Adipocyte (in vitro differentiated cells): ENCODE measurements around the gene METTL6.

ENCODE experiments used
- DNase-seq: peaks from one replicate; pipeline ENCODE4 v3.0.0-alpha.2; 2015; ENCODE audit warnings: low read depth
- H3K27me3 ChIP-seq: replicated peaks from 2 replicates; pipeline ENCODE4 v1.7.0; 2013; ENCODE audit warnings: mild to moderate bottlenecking, low read length, moderate library complexity; ENCODE audit not compliant: control insufficient read depth, insufficient read depth
- H3K36me3 ChIP-seq: 2 replicates; pipeline ENCODE4 v1.7.0; 2013; ENCODE audit warnings: low read length, mild to moderate bottlenecking, moderate library complexity; ENCODE audit not compliant: control insufficient read depth, insufficient read depth, severe bottlenecking
- H3K4me1 ChIP-seq: 2 replicates; pipeline ENCODE4 v1.7.0; 2013; ENCODE audit warnings: mild to moderate bottlenecking, low read length, moderate library complexity; ENCODE audit not compliant: control insufficient read depth, insufficient read depth
- H3K4me3 ChIP-seq: 2 replicates; pipeline ENCODE4 v1.7.0; 2013; ENCODE audit warnings: mild to moderate bottlenecking, low read length, moderate library complexity
- H3K9ac ChIP-seq: 2 replicates; pipeline ENCODE4 v1.7.0; 2013; ENCODE audit warnings: mild to moderate bottlenecking, low read length, moderate library complexity
- H3K9me3 ChIP-seq: 2 replicates; pipeline ENCODE4 v1.7.0; 2013; ENCODE audit warnings: mild to moderate bottlenecking, low read length, moderate library complexity; ENCODE audit not compliant: control insufficient read depth

Gene METTL6

DNA sequence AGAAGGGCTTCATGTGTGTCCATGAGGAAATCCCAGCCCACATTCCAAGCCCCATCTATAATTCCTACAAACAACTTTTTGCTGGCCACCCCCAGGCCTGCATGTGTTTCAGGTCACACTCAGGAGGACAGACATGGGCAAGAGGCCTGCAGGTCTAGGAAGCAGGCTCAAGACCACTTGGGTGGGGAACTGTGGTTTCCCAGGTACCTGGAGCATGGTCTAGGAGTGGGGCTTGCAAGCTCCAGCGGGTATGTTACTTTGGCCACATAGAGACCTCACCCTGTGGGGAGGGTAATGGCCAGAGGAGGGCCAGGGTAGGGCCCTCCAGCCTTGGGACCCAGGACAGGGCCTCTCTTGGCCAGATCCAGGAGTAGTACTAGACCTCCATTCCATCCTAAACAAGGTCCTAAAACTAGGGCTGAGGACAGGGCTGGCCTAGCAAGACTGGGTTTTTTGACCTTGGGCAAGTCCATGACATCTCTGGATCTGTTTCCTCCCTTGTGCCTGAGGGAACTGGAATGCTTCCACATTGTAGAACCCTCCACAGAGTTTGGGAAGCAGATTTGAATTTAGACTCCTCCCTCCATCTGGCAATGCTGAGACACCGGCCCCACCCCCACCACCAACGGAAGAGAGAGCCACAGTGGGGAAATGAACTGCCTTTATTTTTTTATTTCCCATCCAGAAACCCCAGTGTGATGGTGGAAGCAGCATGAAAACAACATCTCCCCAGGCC, 22.3 kb upstream of the METTL6 start:
- no peak for DNase-seq
- no peaks in the 10 kb centered on the region for H3K27me3 ChIP-seq
- no peak overlapping the region for H3K4me3 ChIP-seq
- H3K9ac ChIP-seq = no peak overlapping the region
- peaks cover under 1% of the 10 kb centered on the region for H3K4me1 ChIP-seq
- no peaks in the 10 kb centered on the region for H3K9me3 ChIP-seq
- H3K36me3 ChIP-seq = peaks cover 7% of the 10 kb centered on the region

DNA sequence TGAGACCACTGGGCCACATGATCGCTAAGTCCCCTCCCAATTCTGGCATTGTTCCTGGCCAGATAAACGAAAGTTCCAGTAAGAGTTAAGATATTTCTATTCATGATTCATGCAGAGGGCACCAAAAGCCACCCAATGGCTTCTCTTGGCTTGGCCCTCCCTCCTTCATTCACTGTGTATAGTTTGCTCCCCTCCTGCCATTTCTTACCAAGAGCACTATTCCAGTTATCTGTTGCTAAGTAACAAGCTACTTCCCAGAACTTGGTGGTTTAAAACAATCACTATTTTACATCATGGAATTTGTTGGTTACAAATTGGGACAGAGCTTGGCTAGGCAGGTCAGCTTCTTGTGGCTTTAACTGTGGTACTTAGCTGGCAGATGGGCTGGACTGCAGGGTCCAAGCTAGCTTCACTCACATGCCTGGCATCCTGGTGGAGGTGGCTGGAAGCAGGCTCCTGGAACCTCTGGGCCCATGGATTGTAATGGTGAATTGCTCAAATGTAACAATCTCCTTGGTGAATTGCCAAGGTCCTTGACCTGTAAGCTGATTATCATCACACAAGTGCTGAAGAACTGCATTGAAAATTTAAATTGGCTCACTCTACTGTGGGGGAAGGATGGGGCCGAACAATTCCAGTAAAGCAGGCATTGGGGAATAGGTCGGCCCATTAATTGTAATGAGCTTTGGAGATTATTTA, 16.6 kb upstream of the METTL6 start:
- Histone ChIP-seq H3K4me1 (peaks cover 52% of the 10 kb centered on the region), H3K27me3 (no peaks in the 10 kb centered on the region), H3K9ac (no peak overlapping the region), H3K36me3 (peaks cover 37% of the 10 kb centered on the region), H3K9me3 (no peaks in the 10 kb centered on the region), H3K4me3 (no peak overlapping the region)
- no peak for DNase-seq

DNA sequence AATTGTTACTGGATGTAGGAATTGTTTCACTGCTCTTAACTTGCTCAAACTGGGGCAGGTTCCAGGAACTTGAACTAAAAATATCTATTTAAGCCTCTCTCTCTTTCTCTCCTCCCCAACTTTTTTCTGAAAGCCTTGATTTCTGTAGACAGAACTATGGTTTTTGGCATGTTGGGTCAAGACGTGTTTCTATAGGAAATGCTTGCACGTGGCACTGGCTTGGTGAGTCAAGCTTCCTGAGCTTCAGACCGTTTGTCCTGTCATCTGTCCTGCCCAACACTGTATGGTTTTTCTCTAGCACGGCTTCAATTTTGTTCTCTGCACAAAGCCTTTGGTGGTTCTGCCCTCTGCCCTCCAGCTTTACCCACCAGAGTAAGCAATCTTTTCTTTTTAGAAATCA, 13.5 kb upstream of the METTL6 start:
- Histone ChIP-seq H3K9ac (peak overlapping the region; percentile 46), H3K36me3 (peaks cover 60% of the 10 kb centered on the region), H3K9me3 (no peaks in the 10 kb centered on the region), H3K4me3 (peak overlapping the region; percentile 32), H3K27me3 (no peaks in the 10 kb centered on the region), H3K4me1 (peaks cover 61% of the 10 kb centered on the region)
- no peak for DNase-seq

DNA sequence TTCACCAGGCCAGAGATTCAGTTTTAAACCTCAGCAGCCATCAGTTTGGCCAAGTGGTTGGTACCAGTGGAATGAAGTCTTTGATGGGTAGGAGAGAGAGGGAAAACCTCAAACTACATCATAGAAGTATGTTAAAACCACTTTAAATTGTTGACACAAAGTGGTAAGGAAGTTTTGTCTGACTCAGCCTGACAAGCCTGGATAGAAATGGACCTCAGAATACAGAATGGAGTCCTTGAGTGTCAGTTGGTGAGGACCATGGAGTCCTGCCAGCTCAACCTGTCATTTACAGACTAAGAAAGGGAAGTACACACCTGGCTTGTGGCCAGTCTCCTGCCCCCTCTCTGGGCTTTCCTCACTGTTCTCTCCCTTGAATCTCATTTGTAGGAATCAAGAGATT, 12.1 kb upstream of the METTL6 start:
- Histone ChIP-seq H3K9me3 (no peaks in the 10 kb centered on the region), H3K36me3 (peaks cover 72% of the 10 kb centered on the region)
- no peak for DNase-seq

DNA sequence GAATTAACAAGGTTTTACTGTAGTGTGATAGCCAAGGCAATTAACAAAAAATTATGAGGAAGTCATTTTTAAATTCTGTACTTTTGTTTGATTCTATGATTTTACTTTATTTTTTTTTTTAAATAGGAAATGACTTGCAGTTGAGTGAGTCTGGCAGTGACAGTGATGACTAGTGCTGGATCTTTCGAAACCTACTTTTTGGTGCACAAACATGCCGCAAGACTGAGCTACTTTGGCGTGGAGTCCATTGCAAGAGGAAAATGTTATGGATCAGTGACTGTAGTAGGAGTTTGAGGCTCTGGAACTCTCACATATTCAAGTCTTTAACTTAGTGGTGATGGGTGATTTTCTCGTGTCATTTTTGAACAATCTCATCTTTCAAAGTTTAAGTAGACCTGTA, 11.6 kb upstream of the METTL6 start:
- Histone ChIP-seq H3K27me3 (no peaks in the 10 kb centered on the region), H3K9me3 (no peaks in the 10 kb centered on the region), H3K9ac (peak overlapping the region; percentile 48), H3K4me1 (peaks cover 53% of the 10 kb centered on the region), H3K4me3 (peak overlapping the region; percentile 0), H3K36me3 (peaks cover 77% of the 10 kb centered on the region)
- DNase-seq = no peak

More for the DNA sequence above, 12.1 kb upstream of the METTL6 start:
- Histone ChIP-seq H3K4me1 (peaks cover 58% of the 10 kb centered on the region), H3K9ac (no peak overlapping the region), H3K27me3 (no peaks in the 10 kb centered on the region), H3K4me3 (peak overlapping the region; percentile 0)

DNA sequence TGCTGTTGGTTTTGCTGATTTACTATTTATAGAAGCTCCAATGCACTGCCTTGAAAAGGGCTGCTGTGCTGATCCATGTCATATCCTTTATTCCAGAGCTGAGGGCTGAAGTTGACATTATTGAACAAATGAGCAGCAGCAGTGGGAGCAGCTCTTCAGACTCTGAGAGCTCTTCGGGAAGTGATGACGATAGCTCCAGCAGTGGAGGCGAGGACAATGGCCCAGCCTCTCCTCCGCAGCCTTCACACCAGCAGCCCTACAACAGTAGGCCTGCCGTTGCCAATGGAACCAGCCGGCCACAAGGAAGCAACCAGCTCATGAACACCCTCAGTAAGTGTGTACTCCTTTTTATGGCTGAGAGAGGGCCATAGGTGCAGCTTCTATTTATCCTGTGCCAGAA, 8.9 kb upstream of the METTL6 start:
- H3K9me3 ChIP-seq = no peaks in the 10 kb centered on the region
- no peaks in the 10 kb centered on the region for H3K27me3 ChIP-seq
- H3K4me3 ChIP-seq = no peak overlapping the region
- peaks cover 31% of the 10 kb centered on the region for H3K4me1 ChIP-seq
- H3K36me3 ChIP-seq = peaks cover 83% of the 10 kb centered on the region
- no peak for DNase-seq
- H3K9ac ChIP-seq = no peak overlapping the region

DNA sequence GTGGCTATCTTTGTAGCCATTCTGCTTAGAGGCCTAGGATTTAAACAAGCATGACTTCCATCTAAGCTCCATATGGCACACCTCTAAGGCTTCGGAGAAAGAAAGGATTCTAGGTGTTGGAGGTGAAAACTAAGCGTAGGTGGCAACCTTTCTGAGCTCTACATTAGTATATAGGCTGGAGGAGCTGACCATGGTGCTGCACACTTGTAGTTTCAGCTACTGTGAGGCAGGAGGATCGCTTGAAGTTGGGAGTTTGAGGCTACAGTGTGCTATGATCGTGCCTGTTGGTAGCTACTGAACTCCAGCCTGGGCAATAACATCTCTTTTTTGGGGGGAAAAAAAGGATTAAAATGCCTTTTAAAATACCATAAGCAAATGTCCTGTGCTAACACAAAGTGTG, 7.4 kb upstream of the METTL6 start:
- Histone ChIP-seq H3K36me3 (peaks cover 80% of the 10 kb centered on the region), H3K9me3 (no peaks in the 10 kb centered on the region), H3K27me3 (no peaks in the 10 kb centered on the region), H3K4me3 (no peak overlapping the region), H3K4me1 (peaks cover 16% of the 10 kb centered on the region), H3K9ac (no peak overlapping the region)
- DNase-seq = no peak

DNA sequence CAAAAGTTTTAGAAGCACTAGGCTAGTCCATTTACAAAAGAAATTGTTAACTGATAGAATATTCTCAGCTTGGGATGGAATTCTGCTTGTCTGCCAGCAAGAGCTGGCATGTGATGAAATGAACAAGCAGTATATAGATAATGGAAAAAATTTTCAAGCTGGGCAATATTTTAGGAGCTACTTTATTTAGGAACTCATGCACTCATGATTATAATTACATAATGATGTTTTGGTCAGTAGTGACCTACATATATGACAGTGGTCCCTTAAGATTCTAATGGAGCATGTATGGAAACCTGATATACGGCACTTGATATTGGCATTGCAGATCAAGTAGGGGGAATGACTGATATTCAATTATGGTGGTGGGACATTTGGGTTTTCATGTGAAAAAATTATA, 6.2 kb upstream of the METTL6 start:
- Histone ChIP-seq H3K4me1 (peaks cover 16% of the 10 kb centered on the region), H3K9me3 (no peaks in the 10 kb centered on the region), H3K36me3 (peaks cover 74% of the 10 kb centered on the region), H3K4me3 (no peak overlapping the region), H3K27me3 (no peaks in the 10 kb centered on the region), H3K9ac (no peak overlapping the region)
- no peak for DNase-seq

DNA sequence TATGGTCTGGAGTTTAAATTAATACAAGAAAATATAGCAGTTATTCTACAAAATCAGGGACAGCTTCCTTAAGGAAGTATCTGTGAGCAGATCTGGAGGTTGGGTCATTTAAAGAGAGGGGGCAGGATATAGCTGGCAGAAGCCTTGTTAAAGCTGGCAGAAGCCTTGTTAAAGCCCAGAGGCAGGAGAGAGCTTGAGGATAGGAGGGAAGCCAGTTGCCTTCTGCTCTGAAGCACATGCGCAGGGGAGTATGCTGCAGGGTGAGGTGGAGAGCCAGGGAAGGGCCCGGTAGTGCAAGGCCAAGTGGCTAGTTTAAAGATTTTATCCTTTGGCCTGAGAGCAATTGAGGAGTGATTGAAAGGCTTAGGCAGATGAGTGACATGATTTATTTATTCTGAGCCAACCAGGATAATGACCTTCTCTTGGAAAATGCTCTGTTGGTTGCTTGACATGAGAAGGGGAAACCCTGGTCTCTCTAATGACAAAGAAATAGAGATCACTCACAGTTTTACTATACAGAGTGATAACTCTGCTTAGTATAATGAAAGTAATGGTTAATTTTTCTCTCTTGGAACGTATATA, 4.0 kb upstream of the METTL6 start:
- Histone ChIP-seq H3K27me3 (no peaks in the 10 kb centered on the region), H3K4me1 (peaks cover 21% of the 10 kb centered on the region), H3K36me3 (peaks cover 56% of the 10 kb centered on the region), H3K9me3 (no peaks in the 10 kb centered on the region), H3K9ac (no peak overlapping the region), H3K4me3 (no peak overlapping the region)
- no peak for DNase-seq

DNA sequence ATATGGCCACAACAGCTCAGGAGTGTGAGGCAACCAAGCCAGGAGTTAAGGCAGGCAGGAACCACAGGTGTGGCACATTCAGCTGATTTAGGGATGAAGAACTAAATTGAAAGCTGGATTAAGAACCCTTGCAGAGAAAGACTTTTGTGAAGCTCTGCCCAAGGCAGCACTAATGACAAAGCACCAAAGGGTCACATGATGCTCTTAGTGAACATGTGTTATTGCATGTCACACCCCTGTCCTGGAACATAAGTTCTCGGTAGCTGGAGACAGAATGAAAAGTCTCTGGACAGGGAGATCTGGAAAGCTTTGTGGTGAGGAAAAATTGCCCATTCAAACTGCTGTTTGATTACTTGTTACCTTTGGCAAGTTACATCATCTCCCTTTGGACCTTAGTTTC, 3.3 kb upstream of the METTL6 start:
- peaks cover 25% of the 10 kb centered on the region for H3K4me1 ChIP-seq
- peaks cover 49% of the 10 kb centered on the region for H3K36me3 ChIP-seq
- no peaks in the 10 kb centered on the region for H3K27me3 ChIP-seq
- H3K9me3 ChIP-seq = no peaks in the 10 kb centered on the region
- no peak overlapping the region for H3K9ac ChIP-seq
- no peak overlapping the region for H3K4me3 ChIP-seq
- DNase-seq = no peak

DNA sequence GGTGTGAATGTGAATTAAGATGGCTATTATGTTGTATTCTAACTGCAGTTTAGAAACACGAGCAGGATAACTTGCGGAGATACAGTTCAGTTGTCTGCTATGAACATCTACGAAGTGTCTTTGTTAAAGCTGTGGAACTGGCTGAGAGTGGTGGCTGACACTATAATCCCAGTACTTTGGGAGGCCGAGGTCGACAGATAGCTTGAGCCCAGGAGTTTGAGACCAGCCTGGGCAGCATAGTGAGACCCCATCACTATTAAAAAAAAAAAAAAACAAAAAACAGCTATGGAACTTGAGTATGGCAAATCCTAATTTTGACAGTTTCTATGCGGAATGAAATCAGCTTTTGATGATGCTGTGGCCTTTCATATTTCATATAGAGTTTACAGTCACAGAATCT, 1.7 kb upstream of the METTL6 start:
- peaks cover 25% of the 10 kb centered on the region for H3K4me1 ChIP-seq
- H3K4me3 ChIP-seq = peak overlapping the region; percentile 100
- H3K9me3 ChIP-seq = no peaks in the 10 kb centered on the region
- DNase-seq = no peak
- H3K9ac ChIP-seq = peak overlapping the region; percentile 96
- H3K27me3 ChIP-seq = no peaks in the 10 kb centered on the region
- H3K36me3 ChIP-seq = peaks cover 38% of the 10 kb centered on the region
